ENCODE data around the gene CDC42EP4.

The CDC42EP4 gene

GRCh38 chr17:73261952-73262675, 49.7 kb downstream of the CDC42EP4 start:
- no peak overlapping the region for H3K4me2 ChIP-seq (ENCODE audit: insufficient read depth, low read length)
- no peak for ATAC-seq (ENCODE audit: insufficient read depth, low read depth)

GRCh38 chr17:73261617-73261951, 50.2 kb downstream of the CDC42EP4 start, which contains the start of gene CPSF4L:
Gene CPSF4L, minus strand, starts transcription at chr17:73261880. Its CDS starts 62 bp downstream, at chr17:73261818.
- H3K4me2 ChIP-seq (ENCODE audit: insufficient read depth, low read length) = no peak within 1 kb of the TSS
- no peaks in the 10 kb centered on the region for H3K9me3 ChIP-seq (ENCODE audit: insufficient read depth, low read length, severe bottlenecking)
- no peaks in the 10 kb centered on the region for H3K4me1 ChIP-seq (ENCODE audit: insufficient read depth, low read length)
- H3K4me3 ChIP-seq (ENCODE audit: low read depth in 1 of 2, low read length in 2 of 2) = no peak within 1 kb of the TSS
- no peaks in the 10 kb centered on the region for H3K36me3 ChIP-seq (ENCODE audit: insufficient read depth, low read length)
- H3K27ac ChIP-seq (ENCODE audit: low read length) = no peak within 1 kb of the TSS
- no peak for ATAC-seq (ENCODE audit: insufficient read depth, low read depth)
- H2AFZ ChIP-seq (ENCODE audit: low read depth, low read length) = no peak within 1 kb of the TSS
- H3K27me3 ChIP-seq (ENCODE audit: insufficient read depth, low read length, poor library complexity) = no peaks in the 10 kb centered on the region
- no peak within 1 kb of the TSS for H3K9ac ChIP-seq (ENCODE audit: low read depth, low read length)
- no peaks in the 10 kb centered on the region for H3K79me2 ChIP-seq (ENCODE audit: insufficient read depth, low read length)
- TF ChIP-seq EZH2 (IDR thresholded peaks at IDR 0.05; ENCODE audit: borderline replicate concordance, low read depth, low read length, severe bottlenecking) (no peak), CTCF (IDR thresholded peaks at IDR 0.05; ENCODE audit: borderline replicate concordance, extremely low read depth, low read length, poor library complexity, severe bottlenecking) (no peak)
- no peaks in the 10 kb centered on the region for H4K20me1 ChIP-seq (ENCODE audit: insufficient read depth, low read length)
- no peak for DNase-seq

More at GRCh38 chr17:73261952-73262675, 49.7 kb downstream of the CDC42EP4 start:
- no peak for DNase-seq
- H3K27me3 ChIP-seq (ENCODE audit: insufficient read depth, low read length, poor library complexity) = no peaks in the 10 kb centered on the region
- no peak overlapping the region for H3K9ac ChIP-seq (ENCODE audit: low read depth, low read length)
- H3K4me3 ChIP-seq (ENCODE audit: low read depth in 1 of 2, low read length in 2 of 2) = no peak overlapping the region
- no peaks in the 10 kb centered on the region for H3K79me2 ChIP-seq (ENCODE audit: insufficient read depth, low read length)
- H3K9me3 ChIP-seq (ENCODE audit: insufficient read depth, low read length, severe bottlenecking) = no peaks in the 10 kb centered on the region
- H2AFZ ChIP-seq (ENCODE audit: low read depth, low read length) = no peak overlapping the region
- no peak overlapping the region for H3K27ac ChIP-seq (ENCODE audit: low read length)
- H3K4me1 ChIP-seq (ENCODE audit: insufficient read depth, low read length) = no peaks in the 10 kb centered on the region
- H4K20me1 ChIP-seq (ENCODE audit: insufficient read depth, low read length) = no peaks in the 10 kb centered on the region
- TF ChIP-seq EZH2 (IDR thresholded peaks at IDR 0.05; ENCODE audit: borderline replicate concordance, low read depth, low read length, severe bottlenecking) (no peak), CTCF (IDR thresholded peaks at IDR 0.05; ENCODE audit: borderline replicate concordance, extremely low read depth, low read length, poor library complexity, severe bottlenecking) (no peak)
- no peaks in the 10 kb centered on the region for H3K36me3 ChIP-seq (ENCODE audit: insufficient read depth, low read length)

GRCh38 chr17:73257516-73257915, 54.3 kb downstream of the CDC42EP4 start:
- no peaks in the 10 kb centered on the region for H3K79me2 ChIP-seq (ENCODE audit: insufficient read depth, low read length)
- no peak overlapping the region for H3K27ac ChIP-seq (ENCODE audit: low read length)
- no peaks in the 10 kb centered on the region for H3K36me3 ChIP-seq (ENCODE audit: insufficient read depth, low read length)
- no peak for TF ChIP-seq CTCF (IDR thresholded peaks at IDR 0.05; ENCODE audit: borderline replicate concordance, extremely low read depth, low read length, poor library complexity, severe bottlenecking)
- no peak for TF ChIP-seq EZH2 (IDR thresholded peaks at IDR 0.05; ENCODE audit: borderline replicate concordance, low read depth, low read length, severe bottlenecking)
- no peak for DNase-seq
- H3K9me3 ChIP-seq (ENCODE audit: insufficient read depth, low read length, severe bottlenecking) = no peaks in the 10 kb centered on the region
- no peak overlapping the region for H2AFZ ChIP-seq (ENCODE audit: low read depth, low read length)
- no peak overlapping the region for H3K4me2 ChIP-seq (ENCODE audit: insufficient read depth, low read length)
- no peak for ATAC-seq (ENCODE audit: insufficient read depth, low read depth)
- H3K4me1 ChIP-seq (ENCODE audit: insufficient read depth, low read length) = no peaks in the 10 kb centered on the region
- no peaks in the 10 kb centered on the region for H3K27me3 ChIP-seq (ENCODE audit: insufficient read depth, low read length, poor library complexity)
- no peaks in the 10 kb centered on the region for H4K20me1 ChIP-seq (ENCODE audit: insufficient read depth, low read length)
- no peak overlapping the region for H3K9ac ChIP-seq (ENCODE audit: low read depth, low read length)
- H3K4me3 ChIP-seq (ENCODE audit: low read depth in 1 of 2, low read length in 2 of 2) = no peak overlapping the region

All from DND-41 (cell line).